ENCODE measurements around the gene GSN. TPM values are rescaled to one million over a fixed set of nuclear protein-coding genes. Genes with fewer than 3 reads are reported as not detected.
A peak's percentile ranks its signal among the peaks of the same experiment; 100 is the strongest.

GSN gene
- total and polyA plus RNA-seq, 2 of the 13 experiments (the other 11 are each of a cell fraction or from before 2014, with no cell fraction given): 294 to 307 TPM

GRCh38 chr9:121294151-121294743 lies 26.3 kb downstream of the GSN start:
- no peaks in the 10 kb centered on the region for H3K9me3 ChIP-seq (ENCODE audit: low read length)
- POLR2A ChIA-PET: interaction anchor here (14.1 kb wide), 1 partner anchor 9 kb away, joined by 398 read pairs; no protein-coding TSS in a partner anchor
- WGBS (ENCODE audit: low lambda C conversion rate): no CpG with 5 or more reads among the region's 6 CpGs
- no peak for TF ChIP-seq NR1H2 (CRISPR knock-in tag; IDR thresholded peaks at IDR 0.05; ENCODE audit: borderline replicate concordance, low read depth)
- peak; percentile 84 for TF ChIP-seq ZNF263 (CRISPR knock-in tag; IDR thresholded peaks at IDR 0.05)
- TF ChIP-seq AHDC1 (CRISPR knock-in tag; IDR thresholded peaks at IDR 0.05; ENCODE audit: borderline replicate concordance): 0 out of 2 replicates have a peak, but pooled peaks have one; percentile 19
- peak; percentile 87 for TF ChIP-seq ZNF687 (CRISPR knock-in tag; IDR thresholded peaks at IDR 0.05)
- 0 out of 2 replicates have a peak, but pooled peaks have one; percentile 15 for TF ChIP-seq ZNF292 (CRISPR knock-in tag; IDR thresholded peaks at IDR 0.05; ENCODE audit: borderline replicate concordance, low read depth)
- TF ChIP-seq ZFP91 (CRISPR knock-in tag; IDR thresholded peaks at IDR 0.05; ENCODE audit: borderline replicate concordance): peak; percentile 58; the same call in 1 of the 2 replicates
- no peak for TF ChIP-seq ZMYM2 (CRISPR knock-in tag; IDR thresholded peaks at IDR 0.05)
- no peak for TF ChIP-seq ZBTB49 (CRISPR knock-in tag; IDR thresholded peaks at IDR 0.05; ENCODE audit: borderline replicate concordance)

More at GRCh38 chr9:121294151-121294743, 26.3 kb downstream of the GSN start:
- no TSS peak for BruUV-seq (replicated peaks)
- in situ Hi-C loops (cut with HindIII; ENCODE audit: extremely low pct_ligation_motif_present, low pct_unique_long_range_greater_than_20kb): no loop called here
- intact Hi-C loops (cut with micrococcal nuclease; ENCODE audit: unreplicated experiment): no loop called here
- H3K4me1 ChIP-seq (ENCODE audit: insufficient read depth, low read length): peaks cover 88% of the 10 kb centered on the region
- H3K4me2 ChIP-seq (ENCODE audit: low read depth, low read length): peak overlapping the region; percentile 78
- peak overlapping the region in 2 of 3 experiments; percentile 30 to 76; a peak in 5 of 6 replicates for H3K4me3 ChIP-seq (replicated peaks in 1 of 3; ENCODE audit: insufficient read depth in 1 of 3, low read depth in 2 of 3, low read length in 3 of 3)
- peaks cover 8% of the 10 kb centered on the region for H3K79me2 ChIP-seq (ENCODE audit: insufficient read depth, low read length)
- DNase-seq (ENCODE audit: low spot score): no peak
- peak overlapping the region; percentile 94 for H3K27ac ChIP-seq (ENCODE audit: extremely low read length, insufficient read depth, low read length)
- ATAC-seq: no peak
- peak overlapping the region; percentile 84 for H3K9ac ChIP-seq (ENCODE audit: insufficient read depth, low read depth, low read length)
- FAIRE-seq: no peak
- H2AFZ ChIP-seq (ENCODE audit: low read length): no peak overlapping the region
- no peaks in the 10 kb centered on the region for H3K36me3 ChIP-seq (replicated peaks in 1 of 2; ENCODE audit: control insufficient read depth in 1 of 2, insufficient read depth in 2 of 2, low read length in 2 of 2)
- H3K27me3 ChIP-seq (ENCODE audit: control insufficient read depth in 1 of 2, insufficient read depth in 2 of 2, low read length in 2 of 2): no peaks in the 10 kb centered on the region
- CTCF ChIA-PET (ENCODE audit: low intra/inter-chr PET ratio, low total read pairs): no interaction called here
- H4K20me1 ChIP-seq (ENCODE audit: insufficient read depth, low read length): no peaks in the 10 kb centered on the region

Data from HepG2 (cell line).